NCI-H2081 treated with DMSO at 0.1 percent for 48 hours (cell line): ENCODE measurements around the gene VGLL1.

Experiments
- DNase-seq: peaks from one replicate; lab custom pipeline; 2025; lab: John Stamatoyannopoulos, UW

Gene VGLL1

GRCh38 chrX:136555694-136556093 lies 23.7 kb downstream of the VGLL1 start:
- DNase-seq = no peak

- no peak for DNase-seq
These were observed 40.0 kb downstream of the VGLL1 start for GRCh38 chrX:136572030-136572429.

- no peak for DNase-seq
These were observed 42.5 kb downstream of the VGLL1 start for GRCh38 chrX:136574548-136574947.

- DNase-seq = no peak
These were observed 45.5 kb downstream of the VGLL1 start for GRCh38 chrX:136577552-136577951.

GRCh38 chrX:136580316-136580715 lies 48.3 kb downstream of the VGLL1 start:
- DNase-seq = no peak

- DNase-seq = no peak
These were observed 50.6 kb downstream of the VGLL1 start for GRCh38 chrX:136582624-136583023.

- DNase-seq = no peak
These were observed 52.5 kb downstream of the VGLL1 start for GRCh38 chrX:136584545-136584944.

GRCh38 chrX:136585262-136585661 lies 53.2 kb downstream of the VGLL1 start:
- no peak for DNase-seq

GRCh38 chrX:136585960-136586359 lies 53.9 kb downstream of the VGLL1 start:
- DNase-seq = no peak

GRCh38 chrX:136586386-136586785 lies 54.4 kb downstream of the VGLL1 start:
- DNase-seq = no peak

GRCh38 chrX:136587532-136587931 lies 55.5 kb downstream of the VGLL1 start:
- no peak for DNase-seq

- DNase-seq = no peak
These were observed 56.0 kb downstream of the VGLL1 start for GRCh38 chrX:136588036-136588435.

- no peak for DNase-seq
These were observed 58.0 kb downstream of the VGLL1 start for GRCh38 chrX:136589966-136590365.

GRCh38 chrX:136597356-136597755 lies 65.3 kb downstream of the VGLL1 start:
- no peak for DNase-seq

GRCh38 chrX:136597954-136598353 lies 65.9 kb downstream of the VGLL1 start:
- no peak for DNase-seq

GRCh38 chrX:136598631-136599030 lies 66.6 kb downstream of the VGLL1 start:
- no peak for DNase-seq

- no peak for DNase-seq
These were observed 68.0 kb downstream of the VGLL1 start for GRCh38 chrX:136600059-136600458.
